ENCODE results near the gene BCL2L2.
"Not testable (repeated sequence)": the region's sequence is repeated elsewhere in the genome, so short reads cannot be mapped to it uniquely, and the experiment has no call there.

Gene BCL2L2

GRCh38 chr14:23306412-23307145 lies at the start of gene BCL2L2:
TSS of gene BCL2L2 (plus strand) at chr14:23306833. CDS start at chr14:23307768, 935 bp downstream.
- FAIRE-seq = peak; percentile 66

GRCh38 chr14:23258256-23258655 lies 48.4 kb upstream of the BCL2L2 start:
- FAIRE-seq = no peak

GRCh38 chr14:23259426-23259825 lies 47.2 kb upstream of the BCL2L2 start:
- FAIRE-seq = no peak

- FAIRE-seq = not testable (repeated sequence)
These were observed 45.8 kb upstream of the BCL2L2 start for GRCh38 chr14:23260849-23261248.

GRCh38 chr14:23269193-23269592 lies 37.4 kb upstream of the BCL2L2 start:
- no peak for FAIRE-seq

- no peak for FAIRE-seq
These were observed 31.2 kb upstream of the BCL2L2 start for GRCh38 chr14:23275412-23275811.

GRCh38 chr14:23277189-23277588 lies 29.4 kb upstream of the BCL2L2 start:
- FAIRE-seq = no peak

- FAIRE-seq = not testable (repeated sequence)
These were observed 28.7 kb upstream of the BCL2L2 start for GRCh38 chr14:23277928-23278327.

- no peak for FAIRE-seq
These were observed 25.4 kb upstream of the BCL2L2 start for GRCh38 chr14:23281247-23281646.

- FAIRE-seq = no peak
These were observed 21.7 kb upstream of the BCL2L2 start for GRCh38 chr14:23284654-23285529.

- no peak for FAIRE-seq
These were observed 21.1 kb upstream of the BCL2L2 start for GRCh38 chr14:23285530-23286019.

GRCh38 chr14:23286020-23286901 lies 20.4 kb upstream of the BCL2L2 start, which contains the start of gene HOMEZ:
TSS of gene HOMEZ (minus strand) at chr14:23286132. CDS start at chr14:23285952, 180 bp downstream.
- FAIRE-seq = peak; percentile 98

- no peak for FAIRE-seq
These were observed 19.6 kb upstream of the BCL2L2 start for GRCh38 chr14:23286902-23287479.

- peak; percentile 13 for FAIRE-seq
These were observed 11.7 kb upstream of the BCL2L2 start for GRCh38 chr14:23294734-23295561.

- FAIRE-seq = no peak
These were observed 10.4 kb upstream of the BCL2L2 start for GRCh38 chr14:23296012-23296777.

- no peak for FAIRE-seq
These were observed 9.5 kb upstream of the BCL2L2 start for GRCh38 chr14:23297096-23297495.

- no peak for FAIRE-seq
These were observed 8.9 kb upstream of the BCL2L2 start for GRCh38 chr14:23297611-23298277.

GRCh38 chr14:23299211-23299957 lies 7.2 kb upstream of the BCL2L2 start:
- FAIRE-seq = peak; percentile 82
